Frontal cortex (tissue), 4 donors: ENCODE data around the gene SEZ6. TPM values are rescaled to one million over a fixed set of nuclear protein-coding genes. Genes with fewer than 3 reads are reported as not detected.
"Not testable (repeated sequence)": the region's sequence is repeated elsewhere in the genome, so short reads cannot be mapped to it uniquely, and the experiment has no call there.

ENCODE experiments used
- DNase-seq, 2 donors: peaks; one replicate each; pipeline ENCODE4 v3.0.0; 2012; ENCODE audit warnings: low spot score in 2 of 2
- FAIRE-seq: peaks from 2 replicates; lab custom pipeline; 2012; peaks lifted over from hg19 to GRCh38; lab: Jason Lieb, UNC
- total RNA-seq: library from RNA; depleted of rRNA; stranded (reverse); fragments of >200 nt; gene quantifications from one replicate; pipeline ENCODE4 v1.2.3, GENCODE V29; 2014
- donor health status: control.
- donor health status: control.
- donor health status: control.

The SEZ6 gene
- total RNA-seq, 1 donor from 2014 or later = 45.2 TPM

GRCh38 chr17:28948342-28948741 is 57.5 kb downstream of the SEZ6 start:
- DNase-seq (no peak), FAIRE-seq (no peak)

GRCh38 chr17:28947639-28948038 is 58.2 kb downstream of the SEZ6 start:
- no peak for DNase-seq
- FAIRE-seq = no peak

- no peak for FAIRE-seq
- DNase-seq = no peak
These were observed 59.6 kb downstream of the SEZ6 start for GRCh38 chr17:28946239-28946638.

- no peak for DNase-seq
- no peak for FAIRE-seq
These were observed 60.7 kb downstream of the SEZ6 start for GRCh38 chr17:28944862-28945741.

GRCh38 chr17:28944343-28944742 is 61.5 kb downstream of the SEZ6 start:
- FAIRE-seq (no peak), DNase-seq (no peak)

- FAIRE-seq (no peak), DNase-seq (no peak)
These were observed 62.9 kb downstream of the SEZ6 start for GRCh38 chr17:28942925-28943324.

- no peak for FAIRE-seq
These were observed 64.6 kb downstream of the SEZ6 start for GRCh38 chr17:28941251-28941650.

GRCh38 chr17:28940675-28941074 is 65.2 kb downstream of the SEZ6 start:
- no peak for FAIRE-seq
- DNase-seq = no peak

More at GRCh38 chr17:28941251-28941650, 64.6 kb downstream of the SEZ6 start:
- no peak for DNase-seq

- FAIRE-seq = no peak
- DNase-seq = no peak
These were observed 65.7 kb downstream of the SEZ6 start for GRCh38 chr17:28940142-28940541.

- no peak for FAIRE-seq
- no peak for DNase-seq
These were observed 67.3 kb downstream of the SEZ6 start for GRCh38 chr17:28938552-28938951.

- DNase-seq (peak in 1 of 2 donors; percentile 49), FAIRE-seq (no peak)
These were observed 68.6 kb downstream of the SEZ6 start for GRCh38 chr17:28937044-28937729.

GRCh38 chr17:28935744-28936460 is 69.9 kb downstream of the SEZ6 start:
- FAIRE-seq = no peak
- no peak for DNase-seq

GRCh38 chr17:28934508-28934907 is 71.3 kb downstream of the SEZ6 start:
- not testable (repeated sequence) for FAIRE-seq, DNase-seq

GRCh38 chr17:28929787-28930186 is 76.0 kb downstream of the SEZ6 start:
- DNase-seq (no peak), FAIRE-seq (no peak)

GRCh38 chr17:28928061-28928460 is 77.8 kb downstream of the SEZ6 start:
- DNase-seq (no peak), FAIRE-seq (no peak)

GRCh38 chr17:28926786-28927185 is 79.0 kb downstream of the SEZ6 start:
- DNase-seq (no peak), FAIRE-seq (no peak)

GRCh38 chr17:28926366-28926765 is 79.5 kb downstream of the SEZ6 start:
- FAIRE-seq (no peak), DNase-seq (no peak)

- DNase-seq (no peak), FAIRE-seq (no peak)
These were observed 79.9 kb downstream of the SEZ6 start for GRCh38 chr17:28925912-28926365.

- no peak for FAIRE-seq
- DNase-seq = no peak
These were observed 85.6 kb downstream of the SEZ6 start for GRCh38 chr17:28920201-28920600.

- no peak for FAIRE-seq
- no peak for DNase-seq
These were observed 87.5 kb downstream of the SEZ6 start for GRCh38 chr17:28918295-28918694.
